ENCODE results near the gene HRH1. TPM values are rescaled to one million over a fixed set of nuclear protein-coding genes. Genes with fewer than 3 reads are reported as not detected.

Gene HRH1
- polyA plus RNA-seq, 1 donor (not counting 4 experiments of a cell fraction or from before 2014, with no cell fraction given): 13.9 TPM

DNA sequence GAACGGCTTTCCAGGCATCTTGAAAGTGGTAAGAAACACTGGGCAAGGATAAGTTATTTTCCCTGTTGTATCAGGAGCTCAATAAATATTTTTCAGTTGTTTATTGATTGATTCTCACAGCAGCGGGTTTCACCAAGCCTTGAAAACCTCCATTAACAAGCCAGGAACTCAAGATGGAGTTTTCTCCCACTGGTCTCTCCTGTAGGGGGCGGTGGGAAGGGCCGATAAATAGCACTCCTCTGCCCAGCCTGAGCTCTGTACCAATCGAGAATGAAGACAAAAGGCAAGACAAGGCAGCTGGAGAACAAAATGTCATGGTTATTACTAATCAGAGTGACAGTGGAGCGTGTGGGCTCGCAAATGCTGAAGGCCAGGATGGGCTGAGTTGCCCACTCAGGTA, 7.4 kb downstream of the HRH1 start:
- Histone ChIP-seq H4K20me1 (ENCODE audit: control insufficient read depth, extremely low read depth, insufficient read depth, low read length) (no peaks in the 10 kb centered on the region), H3K4me1 (ENCODE audit: control insufficient read depth, extremely low read depth, insufficient read depth, low read length) (no peaks in the 10 kb centered on the region), H3K27me3 (ENCODE audit: control insufficient read depth, extremely low read depth, insufficient read depth, low read length) (no peaks in the 10 kb centered on the region), H3K4me3 (ENCODE audit: control insufficient read depth in 2 of 3, extremely low read depth in 1 of 3, insufficient read depth in 2 of 3, low read depth in 1 of 3, low read length in 3 of 3) (no peak overlapping the region), H3K79me2 (ENCODE audit: control insufficient read depth, insufficient read depth, low read length) (peaks cover 13% of the 10 kb centered on the region), H3K36me3 (ENCODE audit: control insufficient read depth in 2 of 2, extremely low read depth in 1 of 2, insufficient read depth in 2 of 2, low read length in 2 of 2) (no peaks in the 10 kb centered on the region), H3K27ac (ENCODE audit: control insufficient read depth, insufficient read depth, low read length) (no peak overlapping the region), H3K9me3 (ENCODE audit: control insufficient read depth, low read depth, low read length) (no peaks in the 10 kb centered on the region), H3K9ac (ENCODE audit: control insufficient read depth, extremely low read depth, insufficient read depth, low read length) (no peak overlapping the region), H3K4me2 (ENCODE audit: control insufficient read depth, extremely low read depth, insufficient read depth, low read depth, low read length) (no peak overlapping the region), H2AFZ (ENCODE audit: control insufficient read depth, low read length) (no peak overlapping the region), H3K9me1 (ENCODE audit: control insufficient read depth, extremely low read depth, insufficient read depth, low read length) (no peaks in the 10 kb centered on the region)
- DNase-seq (ENCODE audit: low read depth, low spot score) (no peak), FAIRE-seq (no peak)
- dilution Hi-C loops (cut with MboI; ENCODE audit: extremely low pct_ligation_motif_present, low sequenced_read_pairs): no loop called here
- TF ChIP-seq EZH2 (IDR thresholded peaks at IDR 0.05; ENCODE audit: low read length): no peak
- TF ChIP-seq, protein P1, sequence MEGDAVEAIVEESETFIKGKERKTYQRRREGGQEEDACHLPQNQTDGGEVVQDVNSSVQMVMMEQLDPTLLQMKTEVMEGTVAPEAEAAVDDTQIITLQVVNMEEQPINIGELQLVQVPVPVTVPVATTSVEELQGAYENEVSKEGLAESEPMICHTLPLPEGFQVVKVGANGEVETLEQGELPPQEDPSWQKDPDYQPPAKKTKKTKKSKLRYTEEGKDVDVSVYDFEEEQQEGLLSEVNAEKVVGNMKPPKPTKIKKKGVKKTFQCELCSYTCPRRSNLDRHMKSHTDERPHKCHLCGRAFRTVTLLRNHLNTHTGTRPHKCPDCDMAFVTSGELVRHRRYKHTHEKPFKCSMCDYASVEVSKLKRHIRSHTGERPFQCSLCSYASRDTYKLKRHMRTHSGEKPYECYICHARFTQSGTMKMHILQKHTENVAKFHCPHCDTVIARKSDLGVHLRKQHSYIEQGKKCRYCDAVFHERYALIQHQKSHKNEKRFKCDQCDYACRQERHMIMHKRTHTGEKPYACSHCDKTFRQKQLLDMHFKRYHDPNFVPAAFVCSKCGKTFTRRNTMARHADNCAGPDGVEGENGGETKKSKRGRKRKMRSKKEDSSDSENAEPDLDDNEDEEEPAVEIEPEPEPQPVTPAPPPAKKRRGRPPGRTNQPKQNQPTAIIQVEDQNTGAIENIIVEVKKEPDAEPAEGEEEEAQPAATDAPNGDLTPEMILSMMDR (optimal IDR thresholded peaks at IDR 0.05 in 1 of 3, IDR thresholded peaks at IDR 0.05 in 1 of 3, conservative IDR thresholded peaks at IDR 0.05 in 1 of 3; ENCODE audit: extremely low read depth in 1 of 3, insufficient read depth in 2 of 3, low read length in 3 of 3): no peak

GRCh38 chr3:11162401-11163345, 8.4 kb downstream of the HRH1 start:
- H3K36me3 ChIP-seq (ENCODE audit: control insufficient read depth in 2 of 2, extremely low read depth in 1 of 2, insufficient read depth in 2 of 2, low read length in 2 of 2): no peaks in the 10 kb centered on the region
- no peaks in the 10 kb centered on the region for H4K20me1 ChIP-seq (ENCODE audit: control insufficient read depth, extremely low read depth, insufficient read depth, low read length)
- no peak overlapping the region for H3K9ac ChIP-seq (ENCODE audit: control insufficient read depth, extremely low read depth, insufficient read depth, low read length)
- H3K79me2 ChIP-seq (ENCODE audit: control insufficient read depth, insufficient read depth, low read length): peaks cover 7% of the 10 kb centered on the region
- no peak overlapping the region for H3K4me2 ChIP-seq (ENCODE audit: control insufficient read depth, extremely low read depth, insufficient read depth, low read depth, low read length)
- no peak overlapping the region for H2AFZ ChIP-seq (ENCODE audit: control insufficient read depth, low read length)
- peaks cover 2% of the 10 kb centered on the region for H3K4me1 ChIP-seq (ENCODE audit: control insufficient read depth, extremely low read depth, insufficient read depth, low read length)
- no peak overlapping the region for H3K27ac ChIP-seq (ENCODE audit: control insufficient read depth, insufficient read depth, low read length)
- no peak for FAIRE-seq
- H3K27me3 ChIP-seq (ENCODE audit: control insufficient read depth, extremely low read depth, insufficient read depth, low read length): no peaks in the 10 kb centered on the region
- no peak for TF ChIP-seq EZH2 (IDR thresholded peaks at IDR 0.05; ENCODE audit: low read length)
- TF ChIP-seq, protein P1 (optimal IDR thresholded peaks at IDR 0.05 in 1 of 3, IDR thresholded peaks at IDR 0.05 in 1 of 3, conservative IDR thresholded peaks at IDR 0.05 in 1 of 3; ENCODE audit: extremely low read depth in 1 of 3, insufficient read depth in 2 of 3, low read length in 3 of 3): no peak
- dilution Hi-C loops (cut with MboI; ENCODE audit: extremely low pct_ligation_motif_present, low sequenced_read_pairs): no loop called here
- no peak for DNase-seq (ENCODE audit: low read depth, low spot score)
- H3K9me1 ChIP-seq (ENCODE audit: control insufficient read depth, extremely low read depth, insufficient read depth, low read length): no peaks in the 10 kb centered on the region
- H3K4me3 ChIP-seq (ENCODE audit: control insufficient read depth in 2 of 3, extremely low read depth in 1 of 3, insufficient read depth in 2 of 3, low read depth in 1 of 3, low read length in 3 of 3): no peak overlapping the region
- no peaks in the 10 kb centered on the region for H3K9me3 ChIP-seq (ENCODE audit: control insufficient read depth, low read depth, low read length)

Data from keratinocyte (primary cell).